GM21381 (cell line): Measurements from ENCODE around the gene HIVEP3.

Experiments used
- ATAC-seq: cut with Tn5 transposase; IDR thresholded peaks from one replicate; pipeline ENCODE4 v1.9.1; 2021; ENCODE audit warnings: mild to moderate bottlenecking, moderate library complexity; ENCODE audit not compliant: unreplicated experiment

Gene HIVEP3

DNA sequence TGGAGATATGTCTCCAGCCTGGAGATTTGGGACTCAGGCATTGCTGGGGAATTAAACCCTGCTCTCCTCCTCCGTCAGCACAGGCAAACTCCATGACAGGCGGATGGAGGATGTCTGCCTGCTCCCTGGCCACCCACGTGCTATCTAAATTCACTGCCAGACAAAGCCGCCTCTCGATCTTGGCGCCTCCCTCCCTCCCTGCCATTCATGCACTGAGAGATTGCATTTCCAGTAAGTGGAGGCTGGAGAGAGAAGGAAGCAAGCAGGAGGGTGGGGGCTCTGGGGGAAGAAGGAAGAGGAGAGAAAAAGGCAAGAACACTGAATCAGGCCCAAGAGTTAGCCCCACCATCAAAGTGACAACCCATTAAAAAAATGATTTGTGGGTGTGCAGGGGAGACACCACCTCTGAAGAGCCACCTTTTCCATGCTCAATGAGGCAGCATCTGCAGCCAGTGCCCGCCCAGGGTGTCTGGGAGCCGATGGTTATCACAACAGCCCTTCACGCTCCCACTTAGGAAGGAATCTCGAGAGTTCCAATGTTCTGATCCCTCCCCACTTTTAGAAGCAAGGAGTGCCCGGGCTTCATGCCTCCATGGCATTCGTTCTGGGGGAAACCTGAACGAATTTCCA is 183.0 kb downstream of the HIVEP3 start:
- ATAC-seq: no peak

DNA sequence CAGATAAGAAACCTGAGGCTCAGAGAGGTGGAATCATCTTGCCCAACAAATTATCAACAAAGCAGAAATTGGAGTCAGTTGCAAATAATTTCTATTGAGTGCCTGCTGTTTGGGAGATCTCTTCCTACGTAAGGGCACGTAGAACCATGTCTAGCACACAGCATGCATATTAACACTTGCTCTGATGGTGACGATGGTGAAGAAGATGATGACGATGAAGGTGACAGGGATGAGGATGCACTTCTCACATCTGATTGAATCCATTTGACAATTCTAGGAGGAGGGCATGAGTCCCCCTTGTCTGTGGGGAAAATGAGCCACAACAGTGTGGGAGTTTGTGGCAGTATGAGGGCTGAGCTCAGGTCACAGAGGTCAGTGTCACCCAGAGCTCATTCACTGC is 183.6 kb downstream of the HIVEP3 start:
- no peak for ATAC-seq

DNA sequence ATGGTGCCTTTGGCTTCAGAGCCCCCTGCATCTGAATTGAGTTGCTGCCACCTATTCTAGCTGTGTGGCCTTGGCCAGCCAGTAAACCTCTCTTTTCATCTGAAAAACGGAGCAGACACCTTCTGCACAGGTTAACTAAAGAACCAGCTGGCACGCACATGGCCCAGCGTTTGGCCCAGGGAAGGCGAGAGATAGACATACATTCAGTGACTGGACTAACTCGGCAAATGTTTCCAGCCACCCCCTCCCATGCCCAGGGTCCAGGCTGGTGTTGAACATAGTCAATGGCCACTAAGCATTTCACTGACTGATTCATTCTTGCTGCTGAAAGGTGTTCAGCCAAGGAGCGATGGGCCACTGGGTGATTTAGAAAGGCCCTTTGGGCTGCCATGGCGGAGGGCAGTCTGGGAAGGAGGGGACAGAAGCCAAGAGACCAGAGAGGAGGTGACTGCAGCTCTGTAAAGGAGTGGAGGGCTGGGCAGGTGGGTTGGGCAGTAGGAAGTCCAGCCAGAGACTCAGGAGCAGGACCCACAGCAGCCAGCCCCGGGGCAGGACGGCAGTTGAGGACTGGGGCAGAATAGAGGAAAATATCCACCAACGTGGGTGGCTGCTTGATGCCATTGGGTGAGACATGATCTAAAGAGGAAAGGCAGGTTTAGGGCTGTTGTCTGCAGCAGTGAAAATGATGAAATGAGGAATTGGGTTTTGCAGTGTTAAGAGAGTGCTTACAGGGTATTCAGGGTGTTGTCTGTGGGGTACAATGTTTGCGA is 184.3 kb downstream of the HIVEP3 start:
- ATAC-seq: no peak

DNA sequence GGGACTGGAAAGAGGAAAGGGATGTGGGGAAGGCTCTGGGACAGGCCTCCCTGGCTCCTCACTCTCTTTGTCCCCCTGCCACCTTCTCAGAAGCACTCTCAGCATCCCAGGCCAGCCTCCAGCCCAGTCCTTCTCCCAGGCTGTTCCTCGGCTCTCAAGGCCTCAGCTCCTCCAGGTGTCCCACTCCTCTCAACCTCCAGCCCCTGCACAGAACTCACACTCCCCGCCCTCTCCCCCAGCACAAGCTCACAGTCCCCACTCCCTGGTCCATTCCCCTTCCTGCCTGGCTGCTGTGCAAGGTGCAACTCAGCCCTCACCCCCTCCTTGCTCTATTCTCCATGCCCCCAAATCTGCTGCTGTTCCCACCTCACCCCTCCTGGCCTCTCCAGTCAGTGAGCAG is 185.0 kb downstream of the HIVEP3 start:
- no peak for ATAC-seq

DNA sequence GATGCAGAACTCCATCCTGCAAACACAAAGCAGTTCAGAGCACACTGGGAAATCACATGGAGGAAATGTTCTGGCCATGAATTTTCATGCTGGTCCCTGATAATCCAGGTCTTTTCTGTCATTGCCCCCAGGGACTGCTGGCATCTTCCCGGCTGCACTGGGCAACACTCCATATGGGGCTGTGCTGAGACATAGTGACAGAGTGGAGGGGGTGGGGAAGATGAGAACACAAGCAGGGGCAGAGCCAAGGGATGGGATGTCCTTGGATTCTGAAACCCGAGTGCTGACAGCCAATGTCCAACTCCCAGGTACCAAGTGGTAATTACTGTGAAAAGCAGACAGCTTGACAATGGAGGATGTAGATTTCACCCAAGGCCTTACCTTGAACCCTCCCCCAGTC is 185.7 kb downstream of the HIVEP3 start:
- ATAC-seq: no peak

DNA sequence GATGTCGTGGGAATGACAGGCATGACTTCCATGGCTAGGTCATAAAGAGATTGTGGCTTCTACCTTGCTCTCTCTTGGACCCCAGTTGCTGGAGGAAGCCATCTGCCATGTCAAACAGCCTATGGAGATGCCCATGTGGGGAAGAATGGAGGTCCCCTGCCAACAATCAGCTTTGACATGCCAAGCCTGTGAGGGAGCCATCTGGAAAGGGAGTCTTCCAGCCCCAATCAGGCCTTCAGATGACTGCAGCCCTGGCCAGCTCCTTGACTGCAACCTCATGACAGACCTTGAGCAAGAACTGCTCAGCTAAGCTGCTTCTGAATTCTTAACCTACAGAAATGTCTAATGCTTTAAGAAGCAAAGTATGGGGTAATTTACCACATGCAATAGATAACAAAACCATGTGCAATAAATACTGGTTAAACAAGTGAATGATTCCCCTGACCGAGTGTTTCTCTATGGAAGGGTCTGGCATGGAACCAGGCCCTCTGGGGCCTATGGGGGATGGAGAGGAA is 187.1 kb downstream of the HIVEP3 start:
- no peak for ATAC-seq

DNA sequence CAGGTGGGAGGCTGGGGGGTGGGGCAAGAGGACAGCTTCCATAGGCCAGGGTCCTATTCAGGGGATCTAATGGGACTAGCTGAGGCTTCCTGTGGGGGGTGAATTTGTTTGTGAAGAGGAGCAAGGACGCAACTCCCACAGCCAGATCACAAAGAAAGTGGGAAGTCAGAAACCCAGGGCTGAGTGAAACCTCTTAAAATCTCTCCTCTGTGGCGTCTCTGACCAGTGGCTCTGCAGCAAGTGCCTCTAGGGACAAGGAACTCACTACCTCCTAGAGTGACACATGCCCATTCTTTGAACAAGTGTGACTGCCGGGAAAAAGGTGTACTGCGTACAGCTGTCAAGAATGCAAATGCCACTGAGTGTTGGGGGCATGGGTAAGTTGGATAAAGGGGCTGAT is 187.9 kb downstream of the HIVEP3 start:
- ATAC-seq: no peak

DNA sequence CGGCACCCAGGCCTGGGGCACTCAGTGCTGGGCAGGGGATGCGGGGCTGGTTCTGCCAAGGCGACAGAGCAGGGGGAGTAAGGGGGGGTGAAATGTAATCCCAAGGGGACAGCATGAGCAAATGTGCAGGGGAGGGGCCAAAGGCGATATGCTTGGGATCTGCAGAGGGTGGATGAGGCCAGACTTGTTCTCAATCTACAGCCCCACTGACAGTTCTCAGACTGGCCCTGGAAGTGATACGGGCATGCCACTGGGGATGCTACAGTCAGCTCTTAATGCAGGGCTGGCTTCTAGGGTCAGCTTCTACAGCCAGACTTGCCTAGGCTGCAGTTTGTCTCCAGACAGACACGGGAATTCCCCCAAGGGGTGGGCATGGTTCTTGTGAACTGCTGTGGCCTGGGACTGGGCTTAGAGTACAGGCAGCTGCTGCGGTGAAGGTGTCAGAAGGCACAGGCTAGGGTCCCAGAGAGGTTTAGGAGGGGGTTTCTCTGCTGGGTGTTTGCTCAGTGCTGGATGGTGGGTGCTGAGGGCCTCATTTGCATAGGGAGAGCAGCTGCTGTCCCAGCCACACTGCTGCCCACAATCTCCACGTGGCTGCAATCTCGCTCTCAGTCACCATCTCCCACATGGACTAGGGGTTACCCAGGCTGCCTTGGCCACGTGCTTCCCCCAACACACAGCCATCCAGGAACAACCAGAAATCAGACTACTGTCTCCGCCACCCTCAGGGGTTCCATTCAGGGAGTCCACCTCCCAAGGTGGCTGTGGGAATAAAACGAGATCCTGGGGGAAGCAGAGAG is 190.1 kb downstream of the HIVEP3 start:
- ATAC-seq: peak; percentile 80

DNA sequence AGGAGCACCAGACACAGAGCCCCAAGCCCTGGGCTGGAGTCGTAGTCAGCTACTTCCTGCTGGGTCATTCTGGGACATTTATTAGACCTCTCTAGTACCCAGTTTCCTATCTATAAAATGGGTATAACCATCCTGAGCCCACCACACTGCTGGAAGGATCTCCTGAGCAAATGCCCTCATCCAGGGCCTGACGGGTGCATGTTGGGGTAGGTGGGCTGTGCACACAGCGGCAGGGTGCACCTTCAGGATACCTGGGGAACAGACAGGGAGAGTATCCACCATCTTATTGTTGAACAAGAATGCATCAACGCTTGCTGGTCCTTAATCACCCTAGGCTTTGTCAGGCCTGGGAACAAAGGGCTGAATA is 191.0 kb downstream of the HIVEP3 start:
- ATAC-seq: no peak

DNA sequence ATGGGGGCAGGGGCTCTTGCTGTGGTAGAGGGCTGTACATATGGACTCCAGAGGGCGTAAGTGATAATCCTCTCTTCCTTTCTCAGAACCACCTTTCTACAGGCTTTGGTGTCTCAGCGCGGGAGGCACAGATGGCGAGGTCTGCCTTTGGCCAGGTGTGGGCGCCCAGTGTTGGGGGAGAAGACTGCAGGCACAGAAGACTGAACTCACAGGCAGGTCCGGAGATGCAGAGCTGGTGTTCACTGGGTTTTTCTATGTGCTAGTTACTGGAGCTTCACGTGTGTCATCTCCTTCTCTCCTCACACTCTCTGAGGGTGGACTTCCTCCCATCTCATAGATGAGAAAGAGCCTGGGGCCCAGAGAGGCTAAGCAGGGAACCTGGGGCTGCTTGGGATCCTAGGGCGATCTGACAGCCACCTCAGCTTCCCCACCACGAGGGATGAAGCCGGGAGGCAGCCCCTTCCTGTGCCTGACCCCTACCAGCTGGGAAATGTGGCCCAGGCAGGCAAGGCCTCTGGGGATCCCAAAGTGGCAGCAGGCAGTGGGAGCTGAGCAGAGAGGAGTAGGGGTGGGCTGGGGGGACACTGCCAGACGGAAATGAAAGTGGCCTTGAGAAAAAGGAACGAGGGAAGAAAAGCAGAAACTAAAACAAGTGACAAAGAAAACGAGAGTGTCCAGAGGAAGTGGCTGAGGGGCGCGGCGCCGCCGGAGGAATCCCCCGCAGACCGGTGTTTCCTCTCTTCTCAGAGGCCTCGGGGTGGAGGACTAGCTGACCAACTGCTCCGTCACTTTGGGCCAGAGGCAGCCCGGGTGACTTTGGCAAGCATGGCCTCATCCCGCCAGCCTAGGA is 191.6 kb downstream of the HIVEP3 start:
- ATAC-seq: peak; percentile 32

DNA sequence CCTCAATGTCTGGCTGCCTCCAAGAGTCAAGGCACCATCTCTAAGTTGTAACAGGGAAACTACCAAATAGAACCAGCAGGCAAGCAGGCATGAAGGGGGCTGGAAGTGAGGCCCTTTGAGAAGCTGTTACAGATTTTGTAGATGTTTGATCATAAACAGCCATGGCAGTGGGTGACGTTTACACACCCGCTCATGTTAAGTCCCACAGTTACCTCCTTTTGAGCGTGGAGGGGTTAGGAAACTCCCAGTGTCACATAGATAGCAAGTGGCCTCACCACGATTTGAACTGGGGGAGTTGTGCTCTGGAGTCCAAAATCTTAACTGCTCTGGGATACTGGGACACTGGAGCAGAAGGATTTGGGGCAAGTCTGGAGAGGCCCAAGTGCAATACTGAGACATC is 192.4 kb downstream of the HIVEP3 start:
- no peak for ATAC-seq

DNA sequence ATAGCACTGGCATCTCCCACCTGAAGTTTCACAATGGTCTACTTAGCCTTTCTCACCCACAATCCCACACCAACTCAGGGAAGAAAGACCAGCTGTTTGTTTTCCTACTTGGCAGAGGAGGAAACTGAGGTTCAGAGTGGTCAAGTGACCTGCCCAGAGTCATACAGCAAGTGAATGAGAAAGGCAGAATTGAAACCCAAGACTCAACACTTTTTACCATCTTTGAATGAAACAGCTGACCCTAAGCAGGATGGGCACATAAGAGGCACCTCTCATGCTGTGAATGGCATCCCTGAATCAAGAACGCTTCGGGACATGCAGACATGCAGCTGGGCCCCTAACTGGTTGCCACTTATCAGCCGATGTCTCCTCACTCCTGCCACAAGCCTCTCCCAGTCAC is 193.8 kb downstream of the HIVEP3 start:
- ATAC-seq: no peak

DNA sequence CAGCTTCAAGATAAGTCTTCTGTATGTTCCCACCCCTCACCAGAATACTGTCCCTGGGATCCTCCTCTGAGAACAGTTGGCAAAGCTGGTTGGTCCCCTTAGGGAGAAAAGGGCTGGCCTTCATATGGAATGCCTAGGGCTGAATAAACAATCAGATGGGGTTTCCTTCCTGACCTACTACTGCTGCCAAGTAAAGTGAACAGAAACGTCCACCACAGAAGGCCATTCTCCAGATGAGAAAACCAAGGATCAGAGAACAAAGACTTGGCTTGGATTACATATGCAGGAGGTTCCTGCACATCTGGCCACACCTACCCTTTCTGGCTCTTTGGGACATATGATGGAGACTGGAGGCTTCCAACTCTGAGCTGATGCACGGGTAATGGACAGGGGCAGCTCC is 194.5 kb downstream of the HIVEP3 start:
- no peak for ATAC-seq

DNA sequence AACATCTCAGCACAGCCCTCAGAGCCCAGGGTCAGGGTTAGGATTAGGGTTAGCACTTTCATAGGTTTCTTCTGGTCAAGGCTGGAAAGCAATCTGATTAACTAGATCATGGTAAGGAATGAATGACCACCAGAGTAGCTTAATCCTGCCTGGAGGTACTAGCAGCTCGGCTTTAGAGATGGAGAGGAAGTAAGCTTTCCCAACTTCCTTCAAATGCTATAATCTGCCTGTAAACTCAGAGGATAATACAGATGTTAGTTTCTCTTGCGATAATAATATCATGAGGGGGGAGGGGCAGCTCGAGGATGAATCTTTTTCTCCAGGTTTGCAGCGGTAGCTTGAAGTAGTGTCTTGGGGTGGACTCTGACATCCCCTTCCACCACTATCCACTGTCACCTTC is 194.9 kb downstream of the HIVEP3 start:
- ATAC-seq: no peak

DNA sequence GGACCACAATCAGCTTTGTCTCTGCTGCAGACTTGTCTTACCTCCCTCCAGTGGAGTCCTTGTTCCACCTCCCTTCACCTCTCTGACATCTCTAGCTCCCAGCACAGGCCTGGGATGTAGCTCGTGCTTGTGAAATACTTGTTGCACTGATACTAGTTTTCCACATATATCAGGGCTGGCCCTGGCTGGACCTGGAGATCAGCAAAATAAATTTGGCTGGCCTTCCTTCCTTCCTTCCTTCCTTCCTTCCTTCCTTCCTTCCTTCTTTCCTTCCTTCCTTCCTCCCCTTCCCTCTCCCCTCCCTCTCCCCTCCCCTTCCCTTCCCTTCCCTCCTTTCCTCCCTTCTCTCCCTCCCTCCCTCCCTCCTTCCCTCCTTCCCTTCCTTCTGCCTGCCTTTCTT is 196.5 kb downstream of the HIVEP3 start:
- ATAC-seq: no peak

DNA sequence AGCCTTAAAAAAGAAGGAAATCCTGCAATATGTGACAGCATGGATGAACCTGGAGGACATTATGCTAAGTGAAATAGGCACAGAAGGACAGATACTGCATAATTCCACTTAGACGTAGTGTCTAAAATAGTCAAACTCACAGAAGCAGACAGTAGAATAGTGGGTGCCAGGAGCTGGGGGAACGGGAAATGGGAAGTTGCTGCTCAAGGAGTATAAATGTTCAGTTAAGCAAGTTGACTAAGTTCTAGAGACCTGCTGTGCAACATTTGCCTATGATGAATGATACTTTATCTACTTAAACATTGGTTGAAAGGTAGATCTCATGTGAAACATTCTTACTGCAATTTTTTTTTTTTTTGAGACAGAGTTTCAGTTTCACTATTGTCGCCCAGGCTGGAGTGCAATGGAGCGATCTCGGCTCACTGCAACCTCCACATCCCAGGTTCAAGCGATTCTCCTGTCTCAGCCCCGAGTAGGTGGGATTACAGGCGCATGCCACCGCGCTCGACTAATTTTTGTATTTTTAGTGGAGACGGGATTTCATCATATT is 197.8 kb downstream of the HIVEP3 start:
- no peak for ATAC-seq

DNA sequence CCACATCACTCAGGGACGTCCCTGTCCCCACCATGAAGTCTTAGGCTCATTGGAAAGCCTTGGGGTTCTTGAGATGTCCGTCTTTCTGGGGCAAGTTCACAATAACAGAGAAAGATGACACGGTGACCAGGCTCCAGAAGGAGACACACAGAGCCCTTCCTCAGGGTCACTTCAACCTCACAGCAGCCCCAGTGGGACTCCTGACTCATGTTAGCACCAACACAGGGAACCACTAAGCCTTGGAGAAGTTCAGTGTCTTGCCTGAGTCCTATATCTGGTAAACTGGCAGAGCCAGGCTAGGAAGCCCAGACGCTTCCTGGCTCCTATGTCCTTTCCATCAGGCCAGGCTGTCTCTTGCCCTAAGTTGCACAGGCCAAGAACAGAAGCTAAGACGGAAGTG is 199.1 kb downstream of the HIVEP3 start:
- ATAC-seq: no peak

DNA sequence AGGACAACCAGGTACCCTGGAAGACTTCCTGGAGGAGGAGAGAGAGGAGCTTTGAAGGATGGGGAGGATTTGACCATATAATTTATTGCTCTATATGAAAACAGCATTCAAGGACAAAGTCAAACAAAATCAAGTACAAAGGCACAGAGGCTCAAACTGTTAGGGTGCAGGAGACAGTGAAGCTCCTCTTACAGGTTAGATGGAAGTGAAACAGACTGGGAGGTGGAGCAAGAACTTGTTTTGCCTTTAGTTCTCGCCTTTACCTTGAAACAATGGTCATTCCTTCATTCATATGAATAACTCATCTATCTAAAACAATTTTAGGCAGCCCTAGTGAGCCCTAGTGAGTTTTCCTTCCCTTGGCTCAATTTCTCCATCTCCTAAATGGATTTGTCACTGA is 199.6 kb downstream of the HIVEP3 start:
- ATAC-seq: no peak

DNA sequence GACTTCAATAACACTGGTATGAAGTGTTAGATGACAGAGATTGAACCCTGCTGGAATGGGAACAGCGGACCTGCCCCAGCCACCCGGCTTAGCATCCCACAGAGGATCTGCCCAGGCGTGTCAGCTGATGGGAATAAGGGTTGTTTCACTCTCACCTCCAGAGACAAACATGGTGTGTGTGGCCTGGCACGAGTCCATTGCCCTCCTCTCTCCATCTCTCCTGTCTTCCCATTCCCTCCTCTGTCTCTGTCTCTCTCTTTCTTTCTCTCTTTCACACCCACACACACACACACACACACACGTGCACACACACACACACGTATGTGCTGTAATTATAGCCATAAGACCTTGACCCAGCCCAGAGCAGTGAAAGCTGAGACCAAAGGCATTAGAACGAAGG is 200.2 kb downstream of the HIVEP3 start:
- ATAC-seq: no peak
